Activated CD4-positive, alpha-beta T cell treated with anti-CD3 and anti-CD28 coated beads for 36 hours (primary cell): ENCODE results near the gene LPCAT4. TPM values are rescaled to one million over a fixed set of nuclear protein-coding genes. Genes with fewer than 3 reads are reported as not detected.
"Not testable (repeated sequence)": the region's sequence is repeated elsewhere in the genome, so short reads cannot be mapped to it uniquely, and the experiment has no call there.

Experiments used
- ATAC-seq: fragments of 200-7000 bp; cut with Tn5 transposase; one replicate; pipeline ENCODE4 v1.10.0; 2021; ENCODE audit warnings: mild to moderate bottlenecking, moderate library complexity
- CTCF ChIA-PET: fragments of 350-600 bp; sonication (Branson Sonifier 250); formaldehyde crosslinking; loops from one replicate; lab custom pipeline; 2021; ENCODE audit warnings: antibody characterized with exemption; lab: Charles Lee
- POLR2A ChIA-PET: fragments of 350-600 bp; sonication (Branson Sonifier 250); formaldehyde crosslinking; loops from one replicate; lab custom pipeline; 2021; ENCODE audit warnings: antibody characterized with exemption, inconsistent platforms; lab: Charles Lee
- DNase-seq: peaks from one replicate; pipeline ENCODE4 v3.0.0-alpha.2; 2020
- H3K27ac Mint-ChIP-seq: one replicate; pipeline ENCODE4 v1.8.0; 2021; ENCODE audit warnings: mixed read lengths
- H3K27me3 Mint-ChIP-seq: one replicate; pipeline ENCODE4 v1.8.0; 2021; ENCODE audit warnings: mixed read lengths
- H3K36me3 Mint-ChIP-seq: one replicate; pipeline ENCODE4 v1.8.0; 2021; ENCODE audit warnings: low read depth, mixed read lengths
- H3K4me1 Mint-ChIP-seq: one replicate; pipeline ENCODE4 v1.8.0; 2021; ENCODE audit warnings: mixed read lengths
- H3K4me3 Mint-ChIP-seq: one replicate; pipeline ENCODE4 v1.8.0; 2021; ENCODE audit warnings: mild to moderate bottlenecking, moderate library complexity, mixed read lengths
- H3K9me3 Mint-ChIP-seq: one replicate; pipeline ENCODE4 v1.8.0; 2021; ENCODE audit warnings: low read depth, mixed read lengths
- intact Hi-C, 2 experiments: fragments of 100-400 bp; cut with DNase I in 1 of 2; cut with micrococcal nuclease in 1 of 2; formaldehyde crosslinking; loops; one replicate each; pipeline versions ENCODE4 v1.14.2 to v1.15.1; 2022 to 2024; cut with DNase I, micrococcal nuclease
- total RNA-seq, 2 experiments: library from RNA; stranded (reverse); gene quantifications; one replicate each; pipeline ENCODE4 v1.2.3, GENCODE V29; 2021

The LPCAT4 gene
- total RNA-seq, 2 experiments from 2014 or later = 44.4 to 52.7 TPM

DNA sequence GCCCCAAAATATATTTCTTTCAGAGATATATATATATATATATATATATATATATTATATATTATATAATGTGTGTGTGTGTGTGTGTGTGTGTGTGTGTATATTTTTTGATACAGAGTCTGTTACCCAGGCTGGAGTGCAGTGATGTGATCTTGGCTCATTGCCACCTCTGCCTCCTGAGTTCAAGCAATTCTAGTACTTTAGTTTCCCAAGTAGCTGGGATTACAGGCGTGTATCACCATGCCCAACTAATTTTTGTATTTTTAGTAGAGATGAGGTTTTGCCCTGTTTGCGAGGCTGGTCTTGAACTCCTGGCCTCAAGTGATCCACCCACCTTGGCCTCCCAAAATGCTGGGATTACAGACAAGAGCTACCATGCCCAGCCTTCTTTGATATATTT, 8.5 kb upstream of the LPCAT4 start:
- H3K4me3 Mint-ChIP-seq, H3K36me3 Mint-ChIP-seq, intact Hi-C loops, H3K27ac Mint-ChIP-seq, H3K9me3 Mint-ChIP-seq, H3K27me3 Mint-ChIP-seq, POLR2A ChIA-PET, DNase-seq, ATAC-seq, H3K4me1 Mint-ChIP-seq: not testable (repeated sequence)
- CTCF ChIA-PET = interaction anchor here (0.9 kb wide), 1 partner anchor 8 kb away, joined by 3 read pairs; no protein-coding TSS in a partner anchor

DNA sequence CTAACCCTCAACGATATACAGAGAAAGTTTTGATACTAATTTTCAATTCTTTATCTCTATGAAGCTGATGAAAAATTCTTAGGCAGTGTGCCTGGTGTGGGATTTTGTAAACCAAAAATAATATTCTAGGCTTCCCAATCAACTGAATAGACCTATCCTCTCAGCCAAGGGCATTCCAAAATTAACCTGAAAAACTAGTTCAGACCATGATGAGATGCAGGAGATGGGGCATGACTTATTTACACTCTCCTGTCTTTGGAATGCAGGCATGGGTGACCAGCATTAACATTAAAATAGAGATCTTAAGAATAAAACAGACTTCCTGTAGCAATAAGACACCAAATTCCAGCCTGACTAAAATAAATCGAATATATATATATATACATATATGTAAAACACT, 7.8 kb upstream of the LPCAT4 start:
- H3K36me3 Mint-ChIP-seq = peaks cover 2% of the 10 kb centered on the region
- H3K27me3 Mint-ChIP-seq = no peaks in the 10 kb centered on the region
- H3K9me3 Mint-ChIP-seq = no peaks in the 10 kb centered on the region
- H3K4me1 Mint-ChIP-seq = peaks cover 8% of the 10 kb centered on the region
- intact Hi-C loops = no loop called here
- H3K4me3 Mint-ChIP-seq = no peak overlapping the region
- DNase-seq = no peak
- H3K27ac Mint-ChIP-seq = no peak overlapping the region
- CTCF ChIA-PET = no interaction called here
- POLR2A ChIA-PET = no interaction called here
- ATAC-seq = no peak

DNA sequence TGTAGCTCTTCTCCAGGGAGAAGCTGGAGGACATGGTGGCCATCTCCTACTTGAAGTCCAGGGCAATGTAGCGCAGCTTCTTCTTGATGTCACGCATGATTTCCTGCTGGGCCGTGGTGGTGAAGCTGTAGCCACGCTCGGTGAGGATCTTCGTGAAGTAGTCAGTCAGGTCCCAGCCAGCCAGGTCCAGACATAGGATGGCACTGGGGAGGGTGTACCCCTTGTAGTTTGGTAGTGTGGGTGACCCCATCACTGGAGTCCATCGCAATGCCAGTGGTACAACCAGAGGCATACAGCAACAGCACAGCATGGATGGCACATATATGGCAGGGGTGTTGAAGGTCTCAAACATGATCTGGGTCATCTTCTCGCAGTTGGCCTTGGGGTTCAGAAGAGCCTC, 7.0 kb upstream of the LPCAT4 start:
- no peak overlapping the region for H3K27ac Mint-ChIP-seq
- POLR2A ChIA-PET = no interaction called here
- CTCF ChIA-PET = no interaction called here
- no peaks in the 10 kb centered on the region for H3K36me3 Mint-ChIP-seq
- peaks cover 13% of the 10 kb centered on the region for H3K4me1 Mint-ChIP-seq
- no peak overlapping the region for H3K4me3 Mint-ChIP-seq
- ATAC-seq = no peak
- no peaks in the 10 kb centered on the region for H3K27me3 Mint-ChIP-seq
- no peaks in the 10 kb centered on the region for H3K9me3 Mint-ChIP-seq
- intact Hi-C loops = no loop called here
- no peak for DNase-seq

DNA sequence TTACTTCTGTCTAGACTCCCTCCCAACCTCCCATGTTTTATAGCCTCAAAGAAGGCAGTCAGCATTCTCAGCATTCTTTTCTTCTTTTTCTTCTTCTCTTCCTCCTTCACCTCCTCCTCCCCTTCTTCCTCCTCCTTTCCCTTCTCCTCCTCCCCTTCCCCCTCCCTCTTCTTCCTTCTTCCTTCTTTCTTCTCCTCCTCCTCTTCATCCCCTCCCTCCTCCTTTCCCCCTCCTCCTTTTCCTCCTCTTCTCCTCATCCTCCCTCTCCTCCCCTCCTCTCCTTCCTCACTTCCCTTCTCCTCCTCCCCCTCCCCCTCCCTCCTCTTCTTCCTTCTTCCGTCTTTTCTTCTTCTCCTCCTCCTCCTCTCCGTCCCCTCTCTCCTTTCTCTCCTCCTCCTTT, 3.6 kb upstream of the LPCAT4 start:
- Mint-ChIP-seq H3K4me1 (peaks cover 26% of the 10 kb centered on the region), H3K27ac (no peak overlapping the region)
- CTCF ChIA-PET = no interaction called here

DNA sequence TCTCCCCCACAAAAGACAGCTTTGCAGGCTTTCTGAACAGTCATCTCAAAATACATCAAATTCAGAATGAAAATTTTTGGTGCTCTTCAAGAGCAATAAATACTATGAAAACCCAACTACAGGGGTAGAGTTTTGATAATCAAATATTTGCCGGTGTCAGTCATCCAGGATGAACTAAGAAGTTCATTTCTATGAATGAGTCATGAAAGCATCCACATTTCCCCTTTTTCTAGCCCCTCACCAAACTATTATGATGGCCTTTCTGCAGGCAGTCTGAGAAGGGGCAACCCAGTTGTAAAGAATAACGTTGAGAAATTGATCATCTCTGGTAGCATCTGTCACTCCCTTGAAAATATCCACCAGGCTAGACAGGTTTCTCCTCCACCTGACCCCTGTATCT, 3.1 kb upstream of the LPCAT4 start:
- POLR2A ChIA-PET = no interaction called here
- ATAC-seq (no peak), DNase-seq (no peak)
- Mint-ChIP-seq H3K9me3 (no peaks in the 10 kb centered on the region), H3K27ac (no peak overlapping the region), H3K36me3 (no peaks in the 10 kb centered on the region), H3K4me1 (peaks cover 31% of the 10 kb centered on the region), H3K27me3 (no peaks in the 10 kb centered on the region), H3K4me3 (no peak overlapping the region)
- intact Hi-C loops = no loop called here
- CTCF ChIA-PET = no interaction called here

More for the DNA sequence above, 3.6 kb upstream of the LPCAT4 start:
- Mint-ChIP-seq H3K4me3 (no peak overlapping the region), H3K36me3 (no peaks in the 10 kb centered on the region), H3K27me3 (no peaks in the 10 kb centered on the region), H3K9me3 (no peaks in the 10 kb centered on the region)
- intact Hi-C loops = no loop called here
- ATAC-seq (no peak), DNase-seq (no peak)
- POLR2A ChIA-PET = no interaction called here

DNA sequence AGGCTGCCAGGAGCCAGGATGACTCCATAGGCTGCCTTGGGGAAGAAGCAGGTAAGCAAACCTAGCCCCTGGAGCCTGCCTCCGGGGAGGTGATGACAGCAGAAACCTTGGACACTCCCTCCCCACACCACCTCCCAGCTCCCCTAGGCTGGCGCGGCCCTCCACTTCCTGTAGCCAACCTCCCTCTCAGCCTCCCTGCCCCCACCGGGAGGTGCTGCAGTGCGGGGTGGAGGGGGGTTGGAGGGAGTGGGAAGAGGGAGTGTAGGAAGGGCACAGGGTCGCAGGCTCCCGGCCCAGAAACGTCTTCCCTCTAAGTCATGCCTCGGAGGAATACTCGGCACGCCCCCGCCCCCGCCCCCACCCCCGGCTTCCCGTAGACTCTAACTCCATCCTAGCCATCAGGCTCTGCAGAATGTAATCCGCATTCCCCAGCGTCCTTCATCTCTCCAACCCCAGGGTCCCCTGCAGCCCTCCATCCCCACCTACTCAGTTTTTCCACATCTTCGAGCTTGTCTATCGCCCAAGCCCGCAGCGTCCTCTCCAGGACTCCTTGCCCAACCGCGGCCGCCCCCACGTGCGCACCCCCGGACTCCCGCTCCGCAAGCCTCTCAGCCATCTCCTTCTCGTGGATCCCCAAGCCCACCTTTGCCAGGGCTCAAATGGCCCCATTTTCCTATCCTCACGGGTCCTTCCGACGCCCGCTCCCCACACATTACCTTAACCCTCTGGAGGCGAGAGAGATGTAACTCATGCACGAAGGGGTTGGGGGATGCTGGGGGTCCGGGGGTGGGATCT, 528 bp downstream of the LPCAT4 start:
- DNase-seq = peak; percentile 76
- peak overlapping the region; percentile 86 for H3K27ac Mint-ChIP-seq

DNA sequence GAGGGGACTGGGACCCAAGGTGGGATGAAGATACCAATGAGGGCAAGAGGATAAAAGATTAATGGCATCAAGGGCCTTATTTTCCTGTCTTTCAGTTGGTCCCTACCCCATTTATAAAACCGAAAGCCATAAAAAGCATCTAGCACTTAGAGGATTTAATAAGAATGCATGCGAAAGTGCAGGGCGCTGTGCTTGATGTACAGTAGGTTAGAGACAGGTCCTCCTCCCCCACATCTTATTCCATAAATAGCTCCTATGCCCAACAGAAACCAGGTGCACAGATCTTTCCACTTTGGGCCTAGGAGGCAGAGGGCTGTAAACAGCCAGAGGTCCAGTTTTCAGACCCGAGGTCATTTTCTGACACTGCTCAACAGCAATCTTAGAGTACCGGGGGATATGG, 1.2 kb downstream of the LPCAT4 start:
- ChIA-PET POLR2A (interaction anchor here (0.6 to 1.0 kb wide), 2 partner anchors 28 to 413 kb away, joined by 3 read pairs; partner anchors contain the start of gene SLC12A6), CTCF (interaction anchor here (2.1 to 4.0 kb wide), 3 partner anchors 19 to 157 kb away, joined by 6 to 29 read pairs (median 10); partner anchors contain the start of genes NOP10 and NUTM1)
- no peaks in the 10 kb centered on the region for H3K27me3 Mint-ChIP-seq
- no peaks in the 10 kb centered on the region for H3K9me3 Mint-ChIP-seq
- intact Hi-C loops = loop anchor here (2.0 to 10.0 kb wide), 3 partner anchors 141 to 619 kb away; partner anchors contain the start of genes EMC4 (in 1 of the 2), KATNBL1 (in 1 of the 2) and ZNF770 (in 1 of the 2)
- DNase-seq = no peak
- H3K36me3 Mint-ChIP-seq = peaks cover 14% of the 10 kb centered on the region
- no peak for ATAC-seq
- H3K4me1 Mint-ChIP-seq = peaks cover 36% of the 10 kb centered on the region
- H3K27ac Mint-ChIP-seq = peak overlapping the region; percentile 72
- peak overlapping the region; percentile 99 for H3K4me3 Mint-ChIP-seq

More for the DNA sequence above, 528 bp downstream of the LPCAT4 start:
- intact Hi-C loops = loop anchor here (1.0 to 10.0 kb wide), 12 partner anchors 23 to 618 kb away; partner anchors contain the start of genes KATNBL1 (in 2 of the 2), NOP10 (in 2 of the 2), NUTM1 (in 2 of the 2) and AVEN (in 1 of the 2)
- CTCF ChIA-PET = interaction anchor here (0.7 to 4.0 kb wide), 20 partner anchors 7 to 304 kb away, joined by 3 to 29 read pairs (median 7); partner anchors contain the start of genes GOLGA8B, NOP10, NUTM1 and SLC12A6
- ATAC-seq = peak; percentile 9
- POLR2A ChIA-PET = interaction anchor here (0.7 to 1.0 kb wide), 2 partner anchors 29 to 217 kb away, joined by 3 read pairs; partner anchors contain the start of genes GOLGA8B and SLC12A6
- peaks cover 9% of the 10 kb centered on the region for H3K36me3 Mint-ChIP-seq
- no peaks in the 10 kb centered on the region for H3K27me3 Mint-ChIP-seq
- H3K9me3 Mint-ChIP-seq = no peaks in the 10 kb centered on the region
- H3K4me1 Mint-ChIP-seq = peaks cover 36% of the 10 kb centered on the region
- peak overlapping the region; percentile 99 for H3K4me3 Mint-ChIP-seq

DNA sequence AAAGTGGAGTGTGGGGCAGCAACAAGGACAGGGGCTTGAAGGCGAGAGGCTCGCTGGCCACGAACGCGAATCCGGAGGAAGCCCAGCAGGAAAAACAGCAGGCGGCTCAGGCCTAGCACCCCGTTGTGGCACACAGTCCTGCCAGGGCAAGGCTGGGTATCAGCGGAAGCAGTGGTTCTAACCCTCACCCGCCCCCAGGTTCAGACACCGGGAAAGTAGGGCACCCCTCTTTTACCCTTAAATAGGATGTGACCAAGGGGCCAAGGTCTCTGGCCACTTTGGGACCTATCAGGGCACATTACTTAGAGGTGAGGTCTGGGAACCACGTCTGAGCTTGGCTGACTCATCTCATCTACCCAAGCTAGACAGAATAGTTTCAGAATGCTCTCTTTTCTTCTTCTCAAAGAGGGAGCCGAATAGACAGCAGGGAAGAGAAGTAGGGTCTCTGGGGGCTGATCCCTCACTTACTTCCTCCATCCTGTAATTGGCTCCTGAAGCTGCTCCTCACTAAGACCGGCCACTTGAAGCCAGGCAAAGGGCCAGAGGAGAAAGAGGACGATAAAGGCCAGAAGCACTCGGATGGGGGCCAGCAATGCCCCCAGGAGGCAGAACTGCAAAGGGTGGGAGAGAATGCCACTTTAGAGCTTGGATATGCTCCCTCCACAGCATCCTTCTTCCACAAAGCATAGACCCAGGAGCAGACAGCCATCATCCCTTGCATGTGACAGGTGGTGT, 1.7 kb downstream of the LPCAT4 start:
- peaks cover 32% of the 10 kb centered on the region for H3K4me1 Mint-ChIP-seq
- CTCF ChIA-PET = interaction anchor here (2.8 to 4.0 kb wide), 2 partner anchors 21 to 157 kb away, joined by 10 to 29 read pairs; partner anchors contain the start of genes NOP10 and NUTM1
- peak overlapping the region; percentile 99 for H3K4me3 Mint-ChIP-seq
- no peaks in the 10 kb centered on the region for H3K9me3 Mint-ChIP-seq
- H3K27ac Mint-ChIP-seq = peak overlapping the region; percentile 72
- POLR2A ChIA-PET = interaction anchor here (0.6 to 1.0 kb wide), 2 partner anchors 28 to 412 kb away, joined by 3 read pairs; partner anchors contain the start of gene SLC12A6
- H3K27me3 Mint-ChIP-seq = no peaks in the 10 kb centered on the region
- ATAC-seq (no peak), DNase-seq (peak; percentile 27)
- intact Hi-C loops = loop anchor here (5.0 to 10.0 kb wide), 2 partner anchors 153 to 620 kb away; partner anchors contain the start of genes KATNBL1 (in 1 of the 2) and ZNF770 (in 1 of the 2)
- peaks cover 15% of the 10 kb centered on the region for H3K36me3 Mint-ChIP-seq

DNA sequence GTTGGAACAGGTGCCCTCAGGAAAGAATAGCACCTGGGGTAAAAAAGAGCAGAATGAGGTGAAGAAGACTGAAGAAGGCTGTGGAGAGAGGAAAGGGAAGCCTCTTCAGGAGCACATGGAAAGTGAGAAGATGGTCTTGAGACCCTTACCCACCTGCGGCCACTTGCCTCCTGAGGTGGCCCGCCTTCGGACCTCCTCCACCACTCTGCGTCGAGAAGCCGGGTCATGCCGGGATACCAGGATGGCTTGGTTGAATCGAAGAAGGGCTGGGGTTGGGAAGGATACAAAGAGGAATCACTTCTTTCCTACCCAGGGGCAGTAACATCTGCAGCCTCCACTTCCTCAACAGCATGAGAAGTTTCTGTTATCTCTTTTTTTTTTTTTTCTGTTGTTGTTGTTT, 3.0 kb downstream of the LPCAT4 start:
- intact Hi-C loops = loop anchor here in 1 of 2 experiments (10.0 kb wide), 1 partner anchor 621 kb away; the partner anchor contains the start of gene ZNF770

DNA sequence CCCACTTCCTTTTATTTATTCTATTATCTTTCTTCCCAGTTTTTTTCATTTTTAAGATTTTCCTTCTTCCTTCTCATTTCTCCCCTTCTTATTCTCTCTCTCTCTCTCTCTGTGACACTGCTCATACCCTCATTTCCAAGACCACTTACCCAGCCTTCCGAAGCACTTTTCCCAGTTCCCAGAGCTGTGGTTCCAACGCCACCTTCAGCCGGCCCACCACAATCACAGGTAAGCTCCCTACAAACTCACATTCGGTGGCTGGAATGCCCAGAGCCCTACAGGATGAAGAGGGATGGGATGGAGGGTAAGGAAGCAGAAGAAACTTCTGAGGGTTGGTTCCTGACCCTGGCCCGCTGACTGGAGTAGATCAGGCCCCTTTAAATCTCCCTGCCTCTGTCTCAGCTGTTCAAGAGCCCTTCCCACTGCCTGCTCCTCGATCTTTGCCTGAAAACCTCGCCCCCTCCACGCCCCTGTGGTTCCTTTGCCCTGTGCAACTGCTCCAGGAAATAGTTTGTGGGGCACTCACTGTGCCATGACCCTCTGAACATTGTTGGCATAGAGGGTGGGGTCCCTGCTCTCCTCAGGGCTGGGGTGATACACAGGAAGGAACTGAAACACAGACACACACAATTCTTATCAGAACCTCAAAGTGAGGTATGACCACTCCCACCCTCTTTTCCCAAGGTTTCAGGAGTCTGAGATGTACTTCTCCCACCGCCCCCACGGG, 4.8 kb downstream of the LPCAT4 start:
- H3K27ac Mint-ChIP-seq = no peak overlapping the region
- ChIA-PET CTCF (interaction anchor here (1.3 to 2.6 kb wide), 3 partner anchors 19 to 301 kb away, joined by 4 to 6 read pairs (median 6); partner anchors contain the start of genes NOP10 and NUTM1), POLR2A (no interaction called here)
- DNase-seq (no peak), ATAC-seq (no peak)
- no peak overlapping the region for H3K4me3 Mint-ChIP-seq
- intact Hi-C loops = loop anchor here in 1 of 2 experiments (10.0 kb wide), 1 partner anchor 623 kb away; the partner anchor contains the start of gene ZNF770
- H3K36me3 Mint-ChIP-seq = peaks cover 27% of the 10 kb centered on the region
- H3K4me1 Mint-ChIP-seq = peaks cover 15% of the 10 kb centered on the region
- H3K27me3 Mint-ChIP-seq = no peaks in the 10 kb centered on the region
- no peaks in the 10 kb centered on the region for H3K9me3 Mint-ChIP-seq

More for the DNA sequence above, 3.0 kb downstream of the LPCAT4 start:
- Mint-ChIP-seq H3K4me3 (no peak overlapping the region), H3K4me1 (peaks cover 24% of the 10 kb centered on the region), H3K9me3 (no peaks in the 10 kb centered on the region), H3K27ac (no peak overlapping the region), H3K36me3 (peaks cover 17% of the 10 kb centered on the region), H3K27me3 (no peaks in the 10 kb centered on the region)
- DNase-seq = no peak
- ChIA-PET CTCF (interaction anchor here (0.6 kb wide), 2 partner anchors 112 to 309 kb away, joined by 3 read pairs; no protein-coding TSS in a partner anchor), POLR2A (interaction anchor here (0.6 kb wide), 1 partner anchor 184 kb away, joined by 3 read pairs; no protein-coding TSS in a partner anchor)
- no peak for ATAC-seq
